DLD1 (cell line): ENCODE data around the gene UQCRFS1.

Experiments used
- in situ Hi-C: cut with HindIII; loops from 2 replicates; pipeline ENCODE4 v1.10.0; 2017; ENCODE audit warnings: low sequenced_read_pairs

Gene UQCRFS1

GRCh38 chr19:29170554-29170953 lies 42.4 kb downstream of the UQCRFS1 start:
- in situ Hi-C loops = no loop called here

GRCh38 chr19:29162694-29163093 lies 50.3 kb downstream of the UQCRFS1 start:
- in situ Hi-C loops = no loop called here

GRCh38 chr19:29155683-29156082 lies 57.3 kb downstream of the UQCRFS1 start:
- in situ Hi-C loops = no loop called here
